Stimulated activated naive CD8-positive, alpha-beta T cell treated with anti-CD3 and anti-CD28 coated beads, Interleukin-15, Interleukin-2, amounts not matched to agents 100 U/mL and 50 U/mL, for 24 hours (primary cell): ENCODE measurements around the gene CBLB.
A peak's percentile ranks its signal among the peaks of the same experiment; 100 is the strongest.

ENCODE experiments used
- ATAC-seq: fragments of 150-1000 bp; cut with Tn5 transposase; one replicate; pipeline ENCODE4 v1.10.0; 2021
- DNase-seq: peaks from one replicate; pipeline ENCODE4 v3.0.0; 2021

CBLB gene

GRCh38 chr3:105869861-105870755 lies 1.3 kb upstream of the CBLB start:
- ATAC-seq (no peak), DNase-seq (no peak)

- ATAC-seq, result no peak
- no peak for DNase-seq
Observed at GRCh38 chr3:105869531-105869833, 670 bp upstream of the CBLB start.

DNA sequence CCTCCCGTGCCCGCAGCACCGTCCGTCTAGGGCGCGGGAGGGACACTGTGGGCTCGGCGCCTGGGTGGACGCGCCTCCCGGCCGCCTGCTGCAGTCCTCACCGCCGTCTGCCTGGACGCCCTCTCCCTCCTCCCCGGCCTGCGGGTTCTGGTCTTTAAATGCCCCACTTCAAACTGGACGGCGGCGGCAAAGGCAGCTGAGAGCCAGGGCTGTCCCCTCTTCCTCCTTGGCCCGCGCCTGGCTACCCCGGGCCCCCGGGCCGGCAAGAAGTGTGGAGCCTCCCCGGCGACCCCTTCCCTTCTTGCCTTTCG lies 426 bp downstream of the CBLB start:
- DNase-seq (peak; percentile 46), ATAC-seq (no peak)

DNA sequence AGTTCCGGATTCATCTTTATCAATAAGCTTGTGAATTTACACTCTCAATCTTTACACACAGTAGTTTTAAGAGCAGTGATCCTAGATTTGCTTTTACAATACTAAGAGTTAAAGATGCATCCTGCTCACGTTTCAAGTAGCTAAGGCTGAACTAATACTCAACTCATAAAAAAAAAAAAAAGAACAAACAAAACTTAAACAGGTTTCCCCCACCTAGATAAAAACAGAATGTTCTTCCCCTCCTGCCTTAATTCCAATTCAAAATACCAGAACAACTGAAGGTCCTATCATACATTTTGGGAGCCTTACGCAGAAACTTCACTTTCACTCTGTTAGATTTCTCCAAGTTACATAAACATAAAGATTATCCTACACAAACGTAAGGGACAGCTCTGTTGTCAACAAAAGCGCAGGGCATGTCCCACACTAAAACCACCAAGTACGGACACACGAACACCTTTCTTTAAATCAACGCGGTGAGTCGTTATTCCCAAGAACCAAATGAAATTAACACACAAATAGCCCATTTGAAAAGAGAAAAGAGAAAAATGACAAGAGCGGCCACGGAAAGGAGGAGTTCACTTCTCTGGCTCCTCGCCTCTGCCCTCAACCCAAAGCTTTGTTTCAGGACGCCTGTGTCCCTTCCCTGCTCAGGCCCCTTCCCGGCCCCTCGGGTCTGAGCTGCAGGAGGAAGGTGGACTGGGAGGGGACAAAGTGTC lies 941 bp downstream of the CBLB start:
- DNase-seq (no peak), ATAC-seq (no peak)

GRCh38 chr3:105866656-105867653 lies 1.9 kb downstream of the CBLB start:
- ATAC-seq (no peak), DNase-seq (peak; percentile 29)

DNA sequence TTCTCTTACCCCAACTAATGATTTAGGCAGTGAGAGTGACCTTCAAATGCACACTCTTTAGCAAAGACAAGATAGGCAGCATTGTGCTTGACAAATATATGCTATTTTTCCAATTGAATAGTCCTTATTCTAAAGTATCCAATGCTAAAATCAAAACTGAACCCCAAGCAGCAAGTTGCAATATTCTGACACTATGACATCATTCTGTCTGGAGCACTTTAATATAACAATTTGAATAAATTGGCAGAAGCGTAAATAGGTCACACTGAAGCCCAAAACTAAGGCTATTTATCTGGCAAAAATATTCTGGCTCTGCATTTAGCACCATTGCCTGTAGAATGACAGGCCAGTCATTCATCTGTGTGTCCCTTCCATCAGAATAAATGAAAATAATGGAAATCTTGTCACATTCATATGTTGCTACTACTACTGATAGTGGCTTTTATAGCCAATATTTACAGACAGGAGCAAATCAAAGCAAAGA lies 2.9 kb downstream of the CBLB start:
- no peak for ATAC-seq
- no peak for DNase-seq

- no peak for DNase-seq
- ATAC-seq, result no peak
Observed at GRCh38 chr3:105865016-105865623, 3.7 kb downstream of the CBLB start.

GRCh38 chr3:105864212-105864611 lies 4.6 kb downstream of the CBLB start:
- ATAC-seq (no peak), DNase-seq (no peak)

DNA sequence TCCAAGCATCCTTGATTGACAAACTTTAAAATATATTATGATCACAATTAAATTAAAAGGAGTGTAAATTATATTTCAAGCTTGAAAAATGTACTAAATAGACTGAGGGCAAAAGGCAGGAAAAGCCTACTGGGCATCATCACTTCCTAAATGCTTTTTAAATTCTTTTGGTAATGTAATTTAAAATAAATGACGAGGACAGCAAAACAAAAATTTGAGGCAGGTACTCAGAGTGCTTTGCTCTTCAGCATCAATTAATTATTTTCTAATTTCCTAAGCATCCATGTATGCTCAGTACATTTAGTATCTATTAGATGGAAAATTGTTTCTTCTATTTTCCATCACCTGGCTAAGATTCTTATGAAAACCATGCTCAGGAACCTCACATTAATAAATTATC lies 5.2 kb downstream of the CBLB start:
- no peak for ATAC-seq

DNA sequence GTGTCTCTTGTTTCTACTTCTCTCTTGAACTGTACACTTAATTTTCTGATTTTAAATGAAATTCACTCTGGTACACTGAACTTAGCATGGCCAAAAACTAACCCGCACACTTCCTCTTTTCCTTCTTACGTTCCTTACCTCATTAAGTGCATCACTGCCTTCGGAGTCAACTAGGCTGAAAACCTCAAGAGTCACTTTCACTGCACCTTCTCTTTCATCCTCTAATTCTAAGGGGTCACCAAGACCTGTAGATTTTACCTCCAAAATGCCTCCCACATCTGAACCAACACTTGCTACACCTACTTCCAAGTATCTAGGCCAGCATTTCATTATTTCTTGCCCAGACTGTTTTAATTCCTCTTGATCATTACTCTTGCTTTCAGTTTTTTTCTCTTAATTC lies 6.6 kb downstream of the CBLB start:
- ATAC-seq (peak; percentile 50), DNase-seq (no peak)

More for the DNA sequence above, 5.2 kb downstream of the CBLB start:
- DNase-seq, result no peak

GRCh38 chr3:105860641-105861040 lies 8.2 kb downstream of the CBLB start:
- ATAC-seq, result no peak
- DNase-seq, result no peak

- DNase-seq, result no peak
- ATAC-seq, result no peak
Observed at GRCh38 chr3:105858017-105858416, 10.8 kb downstream of the CBLB start.

GRCh38 chr3:105857601-105858000 lies 11.2 kb downstream of the CBLB start:
- DNase-seq (no peak), ATAC-seq (no peak)

- no peak for ATAC-seq
- no peak for DNase-seq
Observed at GRCh38 chr3:105856605-105857004, 12.2 kb downstream of the CBLB start.

- peak; percentile 62 for ATAC-seq
- peak; percentile 39 for DNase-seq
Observed at GRCh38 chr3:105853801-105854432, 14.9 kb downstream of the CBLB start.

- DNase-seq (no peak), ATAC-seq (no peak)
Observed at GRCh38 chr3:105851582-105851981, 17.2 kb downstream of the CBLB start.

DNA sequence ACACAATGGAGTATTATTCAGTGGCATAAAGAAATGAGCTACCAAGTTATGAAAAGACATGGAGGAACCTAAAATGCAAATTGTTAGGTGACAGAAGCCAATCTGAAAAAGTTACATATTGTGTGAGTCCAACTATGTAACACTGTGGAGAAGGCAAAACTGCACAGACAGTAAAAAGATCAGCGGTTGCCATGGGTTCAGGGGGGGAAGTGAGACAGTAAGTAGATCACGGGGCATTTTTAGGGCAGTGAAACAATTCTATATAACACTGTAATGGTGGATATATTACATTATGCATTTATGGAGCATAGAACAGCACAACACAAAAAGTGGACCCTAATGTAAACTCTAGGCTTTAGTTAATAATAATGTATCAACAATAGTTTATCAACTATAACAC lies 17.6 kb downstream of the CBLB start:
- ATAC-seq (no peak), DNase-seq (no peak)

DNA sequence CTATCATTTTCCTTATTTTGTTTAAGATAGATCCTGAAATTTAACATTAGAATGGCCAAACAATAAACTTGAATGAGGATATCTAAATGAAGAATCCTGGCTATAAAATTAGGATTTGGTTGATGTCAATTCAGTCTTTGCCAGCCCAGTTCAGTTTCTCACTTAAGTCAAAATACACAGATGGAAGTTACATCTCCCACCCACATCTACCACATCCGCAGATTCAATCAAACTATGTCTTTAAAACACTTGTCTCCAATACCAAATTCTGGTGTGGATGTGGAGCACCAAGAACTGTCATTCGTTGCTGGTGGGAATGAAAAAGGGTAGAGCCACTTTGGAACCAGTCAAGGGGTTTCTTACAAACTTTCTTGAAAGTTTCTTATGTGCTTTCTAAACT lies 18.2 kb downstream of the CBLB start:
- DNase-seq (no peak), ATAC-seq (no peak)

DNA sequence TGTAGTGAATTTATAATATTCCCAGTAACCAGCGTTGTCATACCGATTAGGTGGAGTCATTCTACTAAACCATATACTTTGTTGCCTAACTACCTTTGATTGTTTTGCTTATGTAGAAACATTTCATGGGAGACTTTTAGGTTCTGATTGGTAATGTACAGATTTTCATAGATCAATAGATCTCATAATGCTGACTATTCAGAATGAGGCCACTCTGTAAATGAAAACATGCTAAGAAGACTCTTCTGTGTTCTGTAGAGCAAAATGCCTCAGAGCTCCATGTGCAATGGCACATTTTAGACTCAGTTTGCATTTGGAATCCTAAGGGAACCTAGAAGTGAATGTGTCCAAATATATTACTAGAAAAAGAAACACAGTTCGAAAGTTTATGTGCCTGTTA lies 20.0 kb downstream of the CBLB start:
- ATAC-seq (no peak), DNase-seq (no peak)

- ATAC-seq, result peak; percentile 45
- DNase-seq, result no peak
Observed at GRCh38 chr3:105847865-105848264, 20.9 kb downstream of the CBLB start.

GRCh38 chr3:105847452-105847851 lies 21.4 kb downstream of the CBLB start:
- ATAC-seq (peak; percentile 83), DNase-seq (no peak)

DNA sequence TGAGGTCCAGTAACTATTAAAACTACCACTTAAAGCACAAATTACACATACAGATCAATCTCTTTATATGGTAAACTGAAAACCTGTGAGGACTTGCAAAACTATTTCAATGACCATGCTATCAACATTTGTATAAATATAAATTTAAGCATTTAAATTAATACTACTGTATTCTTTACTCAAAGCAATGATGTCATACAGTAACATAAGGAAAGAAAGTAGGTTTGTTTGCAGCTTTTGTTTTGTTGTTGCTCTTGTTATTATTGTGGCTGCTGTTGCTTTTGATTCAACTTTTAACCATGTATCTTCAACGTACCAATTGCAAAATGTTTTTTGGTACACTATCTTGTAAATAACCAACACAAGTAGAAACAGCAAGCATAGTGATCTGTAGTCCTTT lies 22.0 kb downstream of the CBLB start:
- ATAC-seq (no peak), DNase-seq (no peak)
